Breast epithelium (tissue), 3 donors: ENCODE results near the gene HYOU1.

Source experiments
- CTCF ChIP-seq, 3 donors: fragments of 450-650 bp; IDR thresholded peaks; one replicate each; pipeline ENCODE4 v1.5.1; 2016 to 2017; ENCODE audit warnings: antibody characterized with exemption in 3 of 3, mild to moderate bottlenecking in 3 of 3, moderate library complexity in 3 of 3
- POLR2AphosphoS5 ChIP-seq, 3 donors: sonication (generic); formaldehyde crosslinking; IDR thresholded peaks; one replicate each; pipeline ENCODE4 v1.6.1; 2017; ENCODE audit warnings: antibody characterized with exemption in 3 of 3

GRCh38 chr11:119031912-119032280, 25.1 kb downstream of the HYOU1 start:
- no peak for TF ChIP-seq CTCF (IDR thresholded peaks at IDR 0.05)
- TF ChIP-seq POLR2AphosphoS5 (IDR thresholded peaks at IDR 0.05) = no peak
